Medulla oblongata (tissue), 1 donor: ENCODE data around the gene TMPO.
A peak's percentile ranks its signal among the peaks of the same experiment; 100 is the strongest.
"Not testable (repeated sequence)": the region's sequence is repeated elsewhere in the genome, so short reads cannot be mapped to it uniquely, and the experiment has no call there.

Experiments
- DNase-seq: peaks from one replicate; pipeline ENCODE4 v3.0.0-alpha.2; 2015; ENCODE audit errors: extremely low spot score

The TMPO gene

DNA sequence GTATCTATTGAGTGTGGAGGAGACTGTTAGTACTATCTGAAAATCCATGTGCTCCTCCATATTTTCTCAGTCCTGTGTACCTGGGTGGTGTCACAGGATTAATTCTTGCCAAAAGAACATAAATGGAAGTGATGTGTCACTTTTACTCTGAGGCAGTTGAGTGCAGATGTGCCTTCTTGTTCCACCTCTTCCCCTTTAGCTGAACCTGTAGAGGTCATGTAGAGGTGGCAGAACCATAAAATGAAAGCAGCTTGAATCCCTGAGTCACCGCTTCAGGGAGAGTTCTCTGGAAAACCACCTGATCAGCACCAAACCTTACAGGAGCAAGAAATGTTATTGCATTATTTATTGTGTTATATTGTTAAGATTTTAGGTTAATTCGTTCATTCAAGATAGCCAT lies 63.4 kb downstream of the TMPO start:
- no peak for DNase-seq

DNA sequence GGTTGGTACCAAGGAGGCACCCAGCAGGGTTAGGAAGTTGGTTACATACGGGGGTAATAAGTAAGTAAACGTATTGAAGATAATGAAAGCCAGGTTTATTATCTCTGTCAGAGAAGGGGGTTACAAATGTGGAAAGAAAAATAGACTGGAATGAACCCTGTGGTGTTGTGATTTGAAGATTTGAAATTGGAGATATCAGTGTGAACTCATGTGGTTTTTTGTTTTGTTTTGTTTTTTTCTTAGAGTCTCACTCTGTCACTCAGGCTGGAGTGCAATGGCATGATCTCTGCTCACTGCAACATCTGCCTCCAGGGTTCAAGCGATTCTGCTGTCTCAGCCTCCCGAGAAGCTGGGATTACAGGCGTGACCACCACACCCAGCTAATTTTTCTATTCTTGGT lies 64.0 kb downstream of the TMPO start:
- no peak for DNase-seq

GRCh38 chr12:98579835-98580234 lies 64.4 kb downstream of the TMPO start:
- DNase-seq, result no peak

GRCh38 chr12:98580695-98581094 lies 65.3 kb downstream of the TMPO start:
- no peak for DNase-seq

- no peak for DNase-seq
Measured at GRCh38 chr12:98581101-98581500, 65.7 kb downstream of the TMPO start.

DNA sequence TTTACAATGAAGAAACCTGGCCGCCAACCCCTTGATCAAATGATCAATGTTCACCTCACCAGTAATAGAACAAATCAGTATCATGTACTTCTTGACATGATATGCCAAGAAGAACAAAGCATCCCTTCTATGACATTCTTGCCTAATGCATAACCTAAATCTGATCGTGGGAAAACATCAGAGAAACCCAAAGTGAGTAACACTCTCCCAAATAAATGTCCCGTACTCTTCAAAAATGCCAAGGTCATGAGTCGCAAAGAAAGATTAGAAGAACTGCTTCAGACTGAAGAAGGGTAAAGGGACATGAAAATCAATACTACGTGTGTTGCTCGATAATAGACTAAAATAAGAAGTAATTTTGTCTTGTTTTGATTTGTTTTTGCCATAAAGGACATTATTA lies 66.7 kb downstream of the TMPO start:
- no peak for DNase-seq

DNA sequence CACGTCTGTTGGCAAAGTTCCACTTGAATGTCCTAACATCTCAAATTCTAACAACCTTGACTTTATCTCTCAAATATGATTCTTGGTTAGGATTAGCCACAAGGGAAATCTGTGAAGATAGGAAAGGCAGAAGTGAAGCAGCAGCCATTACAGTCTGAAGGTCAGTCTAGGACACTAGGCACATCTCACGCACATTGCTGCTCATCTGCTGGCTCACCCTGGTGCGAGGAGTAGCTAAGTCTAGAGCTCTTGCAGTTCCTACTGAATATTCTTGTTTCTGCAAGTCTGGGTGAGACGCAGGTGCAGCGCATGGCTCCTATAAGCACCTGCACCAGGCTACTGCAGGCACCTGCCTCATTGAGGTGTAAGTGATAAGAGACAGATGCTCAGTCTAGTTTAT lies 71.7 kb downstream of the TMPO start:
- DNase-seq, result no peak

GRCh38 chr12:98591209-98591608 lies 75.8 kb downstream of the TMPO start:
- no peak for DNase-seq

DNA sequence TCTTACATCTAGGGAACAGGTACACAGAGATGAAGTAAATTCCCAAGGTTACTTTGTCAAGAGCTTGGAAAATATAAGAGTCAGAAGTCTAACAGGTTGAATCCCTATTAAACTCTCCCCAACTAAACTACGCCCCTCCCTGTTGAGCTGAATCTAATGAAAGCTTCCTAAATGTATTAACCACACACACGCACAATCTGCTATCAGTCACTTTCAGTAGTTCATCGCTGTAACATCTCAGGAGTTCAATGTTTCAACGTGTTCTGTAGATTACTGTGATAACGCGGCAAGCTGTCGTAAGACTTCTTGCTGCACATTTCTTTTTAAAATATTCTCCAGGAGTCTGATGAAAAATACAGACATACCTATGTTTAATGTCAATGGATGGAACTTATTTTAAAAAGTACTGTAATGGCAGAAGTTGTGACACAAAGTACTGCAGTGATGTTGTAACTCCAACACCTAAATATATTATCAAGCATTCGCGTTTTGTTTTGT lies 77.5 kb downstream of the TMPO start:
- DNase-seq, result no peak

DNA sequence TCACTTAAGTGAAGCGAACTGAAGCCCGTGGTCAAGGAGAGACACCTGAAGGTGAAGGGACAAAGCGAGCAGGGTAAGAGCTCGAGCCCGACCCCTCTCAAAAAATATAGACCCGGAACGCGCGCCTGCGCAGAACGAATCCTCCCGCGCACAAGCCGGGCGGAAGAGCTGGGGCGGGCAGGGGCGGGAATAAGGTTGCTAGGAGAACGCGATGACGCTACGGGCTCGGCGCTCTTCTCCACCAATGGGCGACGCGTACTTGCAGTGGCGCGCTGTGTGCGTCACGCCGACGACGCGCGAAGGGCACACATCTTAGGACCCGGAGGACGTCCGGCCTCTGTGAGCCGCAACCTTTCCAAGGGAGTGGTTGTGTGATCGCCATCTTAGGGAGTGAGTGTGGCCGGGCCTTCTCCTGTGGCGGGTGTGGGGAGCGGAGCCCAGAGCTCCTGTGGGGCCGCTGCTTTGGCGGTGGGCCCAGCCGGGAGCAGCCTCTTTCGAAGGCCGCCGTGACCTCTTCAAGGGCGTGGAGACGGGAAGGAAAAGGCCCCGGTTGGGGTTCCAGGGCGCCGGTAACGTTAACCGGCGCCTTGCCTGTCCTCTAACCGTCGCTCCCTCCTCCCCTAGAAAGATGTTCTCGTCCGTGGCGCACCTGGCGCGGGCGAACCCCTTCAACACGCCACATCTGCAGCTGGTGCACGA lies 78.1 kb downstream of the TMPO start, which contains the start of gene SLC25A3:
TSS of gene SLC25A3 (plus strand) at position 336 of the 699 bp plus-strand sequence. CDS start at position 629, 293 bp downstream.
- peak; percentile 99 for DNase-seq

DNA sequence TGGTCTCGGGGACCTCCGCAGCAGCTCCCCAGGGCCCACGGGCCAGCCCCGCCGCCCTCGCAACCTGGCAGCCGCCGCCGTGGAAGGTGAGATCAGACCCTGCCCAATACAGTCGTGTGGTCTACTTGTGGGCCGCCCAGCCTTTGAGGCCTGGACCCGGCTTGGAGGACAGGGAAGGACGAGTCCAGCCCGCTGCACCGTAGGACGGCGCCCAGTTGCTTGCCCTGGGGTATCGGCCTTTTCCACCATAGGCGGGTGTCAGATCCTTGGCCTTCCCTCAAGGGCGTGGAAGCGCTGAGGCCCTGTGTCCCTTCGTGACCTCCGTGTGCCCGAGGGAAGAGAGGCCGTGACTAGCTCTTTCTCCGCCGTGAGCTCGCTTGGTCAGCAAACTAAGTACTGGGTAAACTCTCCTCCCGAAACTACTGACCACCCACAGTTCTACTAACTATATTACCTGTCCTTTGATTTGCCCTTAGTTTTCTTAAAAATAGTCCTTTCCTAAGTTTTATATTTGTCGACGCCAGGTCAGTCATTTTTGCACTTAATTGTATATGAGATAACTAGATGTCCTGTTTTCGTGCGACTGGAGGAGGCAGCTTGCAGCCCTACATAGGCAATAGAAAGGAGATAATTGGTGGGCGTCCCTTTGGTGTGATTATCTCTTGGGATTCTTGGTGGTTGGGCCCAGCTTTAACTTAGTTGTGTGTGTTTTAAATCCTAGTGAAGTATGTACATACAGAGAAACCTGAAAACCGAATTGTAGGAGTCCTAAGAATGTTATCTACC lies 78.9 kb downstream of the TMPO start:
- peak; percentile 38 for DNase-seq

GRCh38 chr12:98595243-98595988 lies 80.0 kb downstream of the TMPO start:
- DNase-seq, result no peak

DNA sequence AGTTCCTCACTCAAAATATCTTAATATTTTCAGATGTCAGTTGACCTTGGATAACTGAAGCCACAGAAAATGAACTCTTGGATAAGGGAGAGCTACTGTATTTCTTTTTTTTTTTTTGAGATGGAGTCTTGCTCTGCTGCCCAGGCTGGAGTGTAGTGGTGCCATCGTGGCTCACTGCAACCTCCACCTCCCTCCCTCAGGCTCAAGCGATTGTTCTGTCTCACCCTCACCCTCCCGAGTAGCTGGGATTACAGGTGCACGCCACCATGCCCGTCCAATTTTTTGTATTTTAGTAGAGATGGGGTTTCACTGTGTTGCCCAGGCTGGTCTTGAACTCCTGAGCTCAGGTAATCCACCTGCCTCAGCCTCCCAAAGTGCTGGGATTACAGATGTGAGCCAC lies 81.9 kb downstream of the TMPO start:
- not testable (repeated sequence) for DNase-seq
